B cell (primary cell): Measurements from ENCODE around the gene TMEM138. TPM values are rescaled to one million over a fixed set of nuclear protein-coding genes. Genes with fewer than 3 reads are reported as not detected.
A peak's percentile ranks its signal among the peaks of the same experiment; 100 is the strongest.

Source experiments
- ATAC-seq: fragments of 200-7000 bp; cut with Tn5 transposase; one replicate; pipeline ENCODE4 v1.10.0; 2021; ENCODE audit warnings: low read depth, mild to moderate bottlenecking, moderate number of reproducible peaks, moderate library complexity
- CTCF ChIA-PET: fragments of 350-600 bp; sonication (Branson Sonifier 250); formaldehyde crosslinking; loops from one replicate; lab custom pipeline; 2021; ENCODE audit warnings: antibody characterized with exemption, inconsistent platforms; lab: Charles Lee
- POLR2A ChIA-PET: fragments of 350-600 bp; sonication (Branson Sonifier 250); formaldehyde crosslinking; loops from one replicate; lab custom pipeline; 2021; ENCODE audit warnings: antibody characterized with exemption; lab: Charles Lee
- DNase-seq: peaks from one replicate; pipeline ENCODE4 v3.0.0; 2013
- H2AFZ ChIP-seq: 2 replicates; pipeline ENCODE4 v1.6.1; 2012; ENCODE audit warnings: mild to moderate bottlenecking, low read depth, low read length; ENCODE audit not compliant: insufficient read depth, poor library complexity, severe bottlenecking
- H3K27ac ChIP-seq, 2 donors: 1 replicate in 1 of 2; 2 replicates in 1 of 2; pipeline ENCODE4 v1.5.1; 2012 to 2013; ENCODE audit warnings: low read length in 2 of 2, mild to moderate bottlenecking in 2 of 2, moderate library complexity in 1 of 2
- H3K27me3 ChIP-seq, 4 experiments: fragments of 200-600 bp in 1 of 4; sonication (generic) in 1 of 4; replicated peaks in 1 of 4; 1 replicate in 2 of 4; 2 replicates in 2 of 4; pipeline versions ENCODE4 v1.6.1 to v1.7.0; 2013 to 2016; ENCODE audit warnings: low read length in 3 of 4, mild to moderate bottlenecking in 2 of 4, mixed read lengths in 1 of 4, moderate library complexity in 1 of 4; ENCODE audit not compliant: insufficient read depth in 4 of 4, control insufficient read depth in 3 of 4; ENCODE audit errors: control extremely low read depth in 1 of 4
- H3K36me3 ChIP-seq, 2 experiments: replicated peaks in 1 of 2; 1 replicate in 1 of 2; 2 replicates in 1 of 2; pipeline versions ENCODE4 v1.6.1 to v1.7.1; 2013; ENCODE audit warnings: low read length in 1 of 2; ENCODE audit not compliant: insufficient read depth in 2 of 2, control insufficient read depth in 1 of 2; ENCODE audit errors: control extremely low read depth in 1 of 2, extremely low read depth in 1 of 2
- H3K4me1 ChIP-seq, 2 donors: fragments of 200-600 bp in 1 of 2; sonication (generic) in 1 of 2; 1 replicate in 1 of 2; 2 replicates in 1 of 2; pipeline versions ENCODE4 v1.5.1 to v1.6.1; 2013 to 2017; ENCODE audit warnings: low read length in 2 of 2; ENCODE audit not compliant: control insufficient read depth in 2 of 2, insufficient read depth in 2 of 2
- H3K4me2 ChIP-seq: replicated peaks from 2 replicates; pipeline ENCODE3; 2012; ENCODE audit warnings: mild to moderate bottlenecking, low read depth, low read length; ENCODE audit not compliant: poor library complexity, severe bottlenecking
- H3K4me3 ChIP-seq, 5 experiments: fragments of 200-600 bp in 1 of 5; sonication (generic) in 1 of 5; 1 replicate in 3 of 5; 2 replicates in 2 of 5; pipeline versions ENCODE4 v1.5.1 to v1.7.0; 2011 to 2016; ENCODE audit warnings: low read length in 4 of 5, mild to moderate bottlenecking in 4 of 5, low read depth in 2 of 5, control low read depth in 1 of 5, moderate library complexity in 1 of 5; ENCODE audit not compliant: insufficient read depth in 1 of 5; ENCODE audit errors: control extremely low read depth in 1 of 5, extremely low read depth in 1 of 5
- H3K79me2 ChIP-seq: fragments of 200-600 bp; sonication (generic); one replicate; pipeline ENCODE4 v1.6.0; 2016; ENCODE audit warnings: low read length; ENCODE audit not compliant: control insufficient read depth, insufficient read depth
- H3K9ac ChIP-seq: fragments of 200-600 bp; sonication (generic); 2 replicates; pipeline ENCODE4 v1.6.1; 2017; ENCODE audit warnings: mild to moderate bottlenecking, low read length, moderate library complexity
- H3K9me3 ChIP-seq, 3 donors: one replicate each; pipeline versions ENCODE4 v1.6.1 to v1.7.1; 2013; ENCODE audit warnings: low read length in 2 of 3; ENCODE audit not compliant: control insufficient read depth in 2 of 3, insufficient read depth in 1 of 3; ENCODE audit errors: control extremely low read depth in 1 of 3
- H4K20me1 ChIP-seq: 2 replicates; pipeline ENCODE4 v1.6.0; 2012; ENCODE audit warnings: mild to moderate bottlenecking, low read length; ENCODE audit not compliant: insufficient read depth, control insufficient read depth, poor library complexity, severe bottlenecking
- H3K27ac Mint-ChIP-seq: one replicate; pipeline ENCODE4 v1.8.0; 2021; ENCODE audit warnings: mixed read lengths
- H3K27me3 Mint-ChIP-seq: one replicate; pipeline ENCODE4 v1.8.0; 2021; ENCODE audit warnings: mixed read lengths
- H3K4me1 Mint-ChIP-seq: one replicate; pipeline ENCODE4 v1.8.0; 2021; ENCODE audit warnings: mixed read lengths
- H3K4me3 Mint-ChIP-seq: one replicate; pipeline ENCODE4 v1.8.0; 2021; ENCODE audit warnings: mixed read lengths
- H3K9me3 Mint-ChIP-seq: one replicate; pipeline ENCODE4 v1.8.0; 2022; ENCODE audit warnings: mixed read lengths; ENCODE audit not compliant: insufficient read depth
- EZH2 ChIP-seq: IDR thresholded peaks from 2 replicates; pipeline ENCODE4 v1.6.1; 2012; ENCODE audit warnings: borderline replicate concordance, low read depth, mild to moderate bottlenecking, moderate library complexity, low read length; ENCODE audit not compliant: insufficient read depth, poor library complexity, severe bottlenecking
- WGBS: methylation state at CpG from one replicate; pipeline ENCODE4 v1.1.5; 2013; ENCODE audit warnings: missing lambda C conversion rate; ENCODE audit not compliant: insufficient coverage; 5-methylcytosine and 5-hydroxymethylcytosine counted together
- intact Hi-C: fragments of 100-400 bp; cut with micrococcal nuclease; formaldehyde crosslinking; loops from one replicate; pipeline ENCODE4 v1.10.0; 2022
- polyA plus RNA-seq: library from polyadenylated mRNA; depleted of rRNA; stranded (reverse); fragments of >200 nt; gene quantifications from 2 replicates; pipeline ENCODE4 v1.2.3, GENCODE V29; 2012
- total RNA-seq, 2 donors: library from RNA; stranded (reverse); fragments of 120-200 nt in 1 of 2; gene quantifications; 1 replicate in 1 of 2; 2 replicates in 1 of 2; pipeline versions ENCODE4 v1.2.3 to v1.2.4, GENCODE V29; 2013 to 2022
- TF ChIP-seq, protein P1 (sequence below): fragments of 200-600 bp; IDR thresholded peaks from one replicate; pipeline ENCODE4 v1.8.0; 2022; ENCODE audit warnings: antibody characterized with exemption, mild to moderate bottlenecking

TMEM138 gene
- total and polyA plus RNA-seq, 2 donors (not counting 1 experiment from before 2014, with no cell fraction given): 66.6 to 84.3 TPM

DNA sequence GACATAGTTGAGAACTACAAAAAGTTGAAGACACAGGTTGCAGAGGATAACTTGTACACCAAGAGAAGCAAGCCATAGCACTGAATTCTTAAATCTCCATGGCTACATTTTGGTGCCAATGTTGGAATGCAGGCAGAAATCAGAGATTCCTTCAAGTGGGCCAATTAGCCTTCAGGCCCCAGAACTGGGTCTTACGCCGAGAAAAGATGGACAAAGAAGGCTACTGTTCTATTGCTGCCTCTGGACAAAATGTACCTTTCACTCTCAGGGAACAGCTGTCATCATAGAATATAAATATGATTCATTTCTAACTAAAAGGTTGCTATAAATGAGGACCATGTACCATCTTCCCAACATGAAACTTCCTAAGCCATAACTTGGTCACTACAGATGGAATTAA, 43.9 kb downstream of the TMEM138 start:
- Mint-ChIP-seq H3K4me1 (no peaks in the 10 kb centered on the region), H3K27ac (no peak overlapping the region)
- ATAC-seq: no peak

DNA sequence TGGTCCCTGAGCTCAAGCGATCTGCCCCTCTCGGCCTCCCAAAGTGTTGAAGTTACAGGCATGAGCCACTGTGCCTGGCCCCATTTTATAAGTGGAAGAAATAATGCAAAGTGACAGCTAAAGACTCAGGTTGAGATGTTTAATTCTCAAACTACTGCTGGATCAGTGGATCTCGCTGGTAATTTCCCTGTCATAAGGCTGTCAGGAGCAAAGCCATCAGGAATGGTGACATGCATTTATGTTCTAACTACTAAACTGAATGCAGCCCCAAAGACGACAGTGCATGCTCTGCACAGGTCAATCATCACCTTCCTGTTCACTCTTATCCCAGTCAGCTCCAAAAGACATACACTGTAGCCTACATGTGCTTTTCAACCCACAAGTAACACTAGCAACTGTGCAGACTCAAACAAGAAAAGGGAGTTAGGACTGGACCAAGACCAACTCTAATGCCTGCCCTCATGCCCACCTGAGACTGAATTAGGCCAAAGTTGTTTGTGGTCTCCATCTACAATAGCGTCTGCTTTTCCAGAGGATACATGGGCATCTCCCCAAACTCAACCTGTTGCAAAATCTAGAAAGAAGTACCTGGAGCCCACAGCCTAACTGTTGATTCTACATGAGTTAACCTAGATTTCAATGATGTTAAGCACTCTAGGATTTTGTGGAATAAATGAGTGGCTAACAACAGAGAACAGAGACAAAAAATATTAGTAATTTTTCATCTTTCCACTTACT, 45.0 kb downstream of the TMEM138 start:
- CTCF ChIA-PET: interaction anchor here (0.7 to 1.3 kb wide), 2 partner anchors 35 to 71 kb away, joined by 4 to 6 read pairs; no protein-coding TSS in a partner anchor
- ATAC-seq: no peak

More for the DNA sequence above, 43.9 kb downstream of the TMEM138 start:
- Histone ChIP-seq H3K27ac (no peak overlapping the region), H3K4me2 (no peak overlapping the region), H3K36me3 (peaks cover 2 to 79% of the 10 kb centered on the region in 2 experiments), H3K27me3 (no peaks in the 10 kb centered on the region), H3K79me2 (peaks cover 5% of the 10 kb centered on the region), H2AFZ (no peak overlapping the region), H4K20me1 (peaks cover 8% of the 10 kb centered on the region), H3K9me3 (no peaks in the 10 kb centered on the region), H3K4me1 (no peaks in the 10 kb centered on the region), H3K4me3 (no peak overlapping the region), H3K9ac (no peak overlapping the region)
- no CpG with 5 or more reads among the region's 2 CpGs for WGBS
- no peak for DNase-seq
- Mint-ChIP-seq H3K4me3 (no peak overlapping the region), H3K9me3 (no peaks in the 10 kb centered on the region), H3K27me3 (no peaks in the 10 kb centered on the region)
- CTCF ChIA-PET: no interaction called here
- intact Hi-C loops: no loop called here
- TF ChIP-seq, protein P1, sequence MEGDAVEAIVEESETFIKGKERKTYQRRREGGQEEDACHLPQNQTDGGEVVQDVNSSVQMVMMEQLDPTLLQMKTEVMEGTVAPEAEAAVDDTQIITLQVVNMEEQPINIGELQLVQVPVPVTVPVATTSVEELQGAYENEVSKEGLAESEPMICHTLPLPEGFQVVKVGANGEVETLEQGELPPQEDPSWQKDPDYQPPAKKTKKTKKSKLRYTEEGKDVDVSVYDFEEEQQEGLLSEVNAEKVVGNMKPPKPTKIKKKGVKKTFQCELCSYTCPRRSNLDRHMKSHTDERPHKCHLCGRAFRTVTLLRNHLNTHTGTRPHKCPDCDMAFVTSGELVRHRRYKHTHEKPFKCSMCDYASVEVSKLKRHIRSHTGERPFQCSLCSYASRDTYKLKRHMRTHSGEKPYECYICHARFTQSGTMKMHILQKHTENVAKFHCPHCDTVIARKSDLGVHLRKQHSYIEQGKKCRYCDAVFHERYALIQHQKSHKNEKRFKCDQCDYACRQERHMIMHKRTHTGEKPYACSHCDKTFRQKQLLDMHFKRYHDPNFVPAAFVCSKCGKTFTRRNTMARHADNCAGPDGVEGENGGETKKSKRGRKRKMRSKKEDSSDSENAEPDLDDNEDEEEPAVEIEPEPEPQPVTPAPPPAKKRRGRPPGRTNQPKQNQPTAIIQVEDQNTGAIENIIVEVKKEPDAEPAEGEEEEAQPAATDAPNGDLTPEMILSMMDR: no peak
- no peak for TF ChIP-seq EZH2
- POLR2A ChIA-PET: no interaction called here

More for the DNA sequence above, 45.0 kb downstream of the TMEM138 start:
- Histone ChIP-seq H3K27ac (no peak overlapping the region), H3K36me3 (peaks cover 0 to 87% of the 10 kb centered on the region in 2 experiments), H3K4me1 (no peaks in the 10 kb centered on the region), H3K79me2 (peaks cover 8% of the 10 kb centered on the region), H4K20me1 (peaks cover 8% of the 10 kb centered on the region), H3K27me3 (no peaks in the 10 kb centered on the region), H3K9ac (no peak overlapping the region), H2AFZ (no peak overlapping the region), H3K9me3 (no peaks in the 10 kb centered on the region), H3K4me3 (no peak overlapping the region), H3K4me2 (no peak overlapping the region)
- 96% methylated on average over 4 of the region's 5 CpGs for WGBS
- TF ChIP-seq, protein P1: no peak
- TF ChIP-seq EZH2: no peak
- no peaks in the 10 kb centered on the region for H3K4me1 Mint-ChIP-seq
- no peaks in the 10 kb centered on the region for H3K27me3 Mint-ChIP-seq
- no peak for DNase-seq
- peak overlapping the region; percentile 20 for H3K27ac Mint-ChIP-seq
- no peak overlapping the region for H3K4me3 Mint-ChIP-seq
- no peaks in the 10 kb centered on the region for H3K9me3 Mint-ChIP-seq
- intact Hi-C loops: no loop called here
- POLR2A ChIA-PET: no interaction called here
